Loucy (cell line): ENCODE data around the gene TBL1X.

Source experiments
- CTCF ChIP-seq: fragments of 200-600 bp; sonication (generic); conservative IDR thresholded peaks from 2 replicates; pipeline ENCODE4 v1.5.1; 2014; ENCODE audit warnings: mild to moderate bottlenecking, antibody characterized with exemption, low read length
- EZH2phosphoT487 ChIP-seq: fragments of 200-600 bp; IDR thresholded peaks from 2 replicates; pipeline ENCODE4 v1.6.1; 2018; ENCODE audit warnings: antibody characterized with exemption, mild to moderate bottlenecking, moderate library complexity, borderline replicate concordance

GRCh38 chrX:9749146-9749692 is 284.4 kb downstream of the TBL1X start:
- TF ChIP-seq CTCF (no peak), EZH2phosphoT487 (no peak)
